ENCODE data around the gene FNDC8. TPM values are rescaled to one million over a fixed set of nuclear protein-coding genes. Genes with fewer than 3 reads are reported as not detected.
"Not testable (repeated sequence)": the region's sequence is repeated elsewhere in the genome, so short reads cannot be mapped to it uniquely, and the experiment has no call there.

The FNDC8 gene
- total RNA-seq, 1 donor from 2014 or later = not detected

DNA sequence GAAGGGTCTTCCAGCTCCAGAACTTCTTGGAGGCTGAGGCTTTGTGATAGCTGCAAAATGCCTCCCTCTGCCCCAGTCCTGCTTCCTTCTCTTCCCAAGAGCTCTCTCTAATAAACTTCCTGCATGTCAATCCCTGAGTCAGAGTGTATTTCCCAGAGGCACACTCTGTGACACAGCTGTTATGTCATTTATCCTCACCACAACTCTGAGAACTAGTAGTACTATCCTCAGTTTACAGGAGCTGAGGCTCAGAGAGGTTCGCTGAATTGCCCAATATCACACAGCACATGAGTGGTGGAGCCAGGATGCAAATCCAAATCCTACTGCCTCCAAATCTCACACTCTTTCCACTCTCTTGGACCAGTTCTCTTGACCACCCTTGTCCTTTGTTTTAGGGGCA, 46.3 kb downstream of the FNDC8 start:
- ATAC-seq (no peak), DNase-seq (ENCODE audit: low spot score) (no peak)

DNA sequence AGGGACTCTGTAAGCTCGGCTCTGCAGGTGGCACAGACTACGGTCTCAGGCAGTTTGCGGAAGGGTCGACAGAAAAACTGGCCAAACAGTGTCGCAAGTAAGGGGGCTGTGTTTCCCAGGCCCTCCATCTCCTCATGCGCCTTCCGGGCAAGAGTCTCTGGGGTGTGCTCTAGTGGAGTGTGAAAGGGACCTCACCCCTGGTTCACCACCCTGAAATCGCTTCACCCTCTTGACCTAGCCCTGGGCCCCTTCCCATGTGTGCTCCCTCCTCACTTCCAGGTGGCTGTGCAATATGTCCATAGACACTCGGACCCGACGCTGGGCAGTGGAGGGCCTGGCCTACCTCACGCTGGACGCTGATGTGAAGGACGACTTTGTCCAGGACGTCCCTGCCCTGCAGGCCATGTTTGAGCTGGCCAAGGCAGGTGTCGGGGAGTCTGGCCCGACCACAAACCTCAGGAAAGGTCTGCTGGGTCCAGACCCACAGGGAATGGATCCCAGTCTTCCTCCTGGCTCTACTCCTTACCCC, 48.5 kb downstream of the FNDC8 start:
- no peak for ATAC-seq
- no peak for DNase-seq (ENCODE audit: low spot score)

- no peak for DNase-seq (ENCODE audit: low spot score)
- peak; percentile 22 for ATAC-seq
Observed at GRCh38 chr17:35170968-35171771, 49.8 kb downstream of the FNDC8 start.

DNA sequence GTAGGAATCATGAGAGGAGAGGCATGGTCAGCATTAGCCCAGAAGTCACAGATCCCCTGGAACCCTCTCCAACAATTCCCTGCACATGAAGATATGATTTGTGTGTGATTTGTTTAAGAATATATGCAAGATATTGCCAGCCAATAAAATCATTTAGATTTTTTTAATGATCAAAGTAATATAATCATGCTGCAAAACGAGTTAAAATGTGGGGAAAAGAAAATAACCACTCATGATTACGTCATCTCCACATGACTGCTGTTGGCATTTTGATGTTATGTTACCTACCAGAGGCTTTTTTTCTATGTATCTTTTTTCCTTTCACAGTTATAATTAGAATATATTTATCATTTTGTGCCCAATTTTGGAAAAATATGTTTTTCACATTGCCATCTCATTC, 50.4 kb downstream of the FNDC8 start:
- ATAC-seq (no peak), DNase-seq (ENCODE audit: low spot score) (no peak)

DNA sequence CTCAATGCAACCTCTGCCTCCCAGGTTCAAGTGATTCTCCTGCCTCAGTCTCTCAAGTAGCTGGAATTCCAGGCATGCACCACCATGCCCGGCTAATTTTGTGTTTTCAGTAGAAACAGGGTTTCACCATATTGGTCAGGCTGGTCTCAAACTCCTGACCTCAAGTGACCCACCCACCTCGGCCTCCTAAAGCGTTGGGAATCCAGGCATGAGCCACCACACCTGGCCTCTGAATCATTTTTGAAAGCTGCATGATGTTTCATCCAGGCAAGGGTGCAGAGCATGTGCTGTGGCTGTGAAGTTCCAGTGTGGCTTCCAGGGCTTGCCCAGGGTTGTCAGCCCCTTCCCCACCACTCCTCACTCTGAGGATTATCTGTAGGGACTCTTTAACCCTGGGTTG, 50.9 kb downstream of the FNDC8 start:
- not testable (repeated sequence) for DNase-seq (ENCODE audit: low spot score); ATAC-seq

GRCh38 chr17:35174835-35175334, 53.5 kb downstream of the FNDC8 start:
- DNase-seq (ENCODE audit: low spot score) (no peak), ATAC-seq (no peak)

- ATAC-seq = no peak
- no peak for DNase-seq (ENCODE audit: low spot score)
Observed at GRCh38 chr17:35175638-35176415, 54.4 kb downstream of the FNDC8 start.

DNA sequence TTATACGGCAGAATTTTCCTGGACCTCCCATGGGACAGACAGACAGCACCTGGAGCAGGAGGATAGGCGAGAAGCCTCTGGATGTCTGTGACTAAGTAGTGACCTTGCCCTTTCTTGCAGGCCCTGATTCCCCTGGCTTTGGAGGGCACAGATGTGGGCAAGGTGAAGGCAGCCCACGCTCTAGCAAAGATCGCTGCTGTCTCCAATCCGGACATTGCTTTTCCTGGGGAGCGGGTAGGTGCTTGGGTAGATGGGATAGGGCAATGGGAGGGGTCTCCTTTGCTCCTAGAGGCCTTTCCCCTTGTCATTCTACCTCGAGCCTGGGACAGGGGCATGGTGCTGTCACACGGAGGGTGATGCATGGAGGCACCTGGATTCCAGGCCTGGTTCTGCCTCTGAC, 55.5 kb downstream of the FNDC8 start:
- ATAC-seq (no peak), DNase-seq (ENCODE audit: low spot score) (no peak)

DNA sequence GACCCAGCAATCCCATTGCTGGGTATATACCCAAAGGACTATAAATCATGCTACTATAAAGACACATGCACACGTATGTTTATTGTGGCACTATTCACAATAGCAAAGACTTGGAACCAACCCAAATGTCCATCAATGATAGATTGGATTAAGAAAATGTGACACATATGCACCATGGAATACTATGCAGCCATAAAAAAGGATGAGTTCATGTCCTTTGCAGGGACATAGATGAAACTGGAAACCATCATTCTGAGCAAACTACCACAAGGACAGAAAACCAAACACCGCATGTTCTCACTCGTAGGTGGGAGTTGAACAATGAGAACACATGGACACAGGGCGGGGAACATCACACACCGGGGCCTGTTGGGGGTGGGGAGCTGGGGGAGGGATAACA, 58.0 kb downstream of the FNDC8 start:
- ATAC-seq; DNase-seq (ENCODE audit: low spot score): not testable (repeated sequence)

Other genes starting within 250 kb of the FNDC8 start
- gene CCT6B, start 160.2 kb upstream of the FNDC8 start, total RNA-seq = 2.1 TPM
- 4.4 TPM for gene ZNF830, start 160.1 kb upstream of the FNDC8 start, total RNA-seq
- 16.3 TPM for gene LIG3, start 141.1 kb upstream of the FNDC8 start, total RNA-seq
- 36.5 TPM for gene RFFL, start 57.9 kb upstream of the FNDC8 start, total RNA-seq
- 4.4 TPM for gene RAD51D, start 1.8 kb upstream of the FNDC8 start, total RNA-seq
- 6.8 TPM for gene NLE1, start 20.7 kb downstream of the FNDC8 start, total RNA-seq
- not detected for gene UNC45B, start 26.2 kb downstream of the FNDC8 start, total RNA-seq
- not detected for gene SLC35G3, start 72.8 kb downstream of the FNDC8 start, total RNA-seq
- gene SLFN5, start 121.5 kb downstream of the FNDC8 start, total RNA-seq = 5.2 TPM